CD4-positive, CD25-positive, alpha-beta regulatory T cell (primary cell): ENCODE results near the gene RCL1. TPM values are rescaled to one million over a fixed set of nuclear protein-coding genes. Genes with fewer than 3 reads are reported as not detected.

Experiments
- ATAC-seq, 2 donors: fragments of 150-1000 bp; cut with Tn5 transposase; one replicate each; pipeline ENCODE4 v1.10.0; 2021; ENCODE audit warnings: low read depth in 2 of 2, moderate number of reproducible peaks in 2 of 2, moderate library complexity in 1 of 2
- DNase-seq, 3 donors: peaks; one replicate each; pipeline versions ENCODE4 v3.0.0 to v3.0.0-alpha.2; 2012 to 2022; ENCODE audit warnings: mixed read lengths in 1 of 3
- H3K27ac ChIP-seq: one replicate; pipeline ENCODE4 v1.7.0; 2013; ENCODE audit warnings: mild to moderate bottlenecking, low read length; ENCODE audit not compliant: insufficient read depth, poor library complexity, severe bottlenecking
- H3K27me3 ChIP-seq: one replicate; pipeline ENCODE4 v1.7.0; 2013; ENCODE audit warnings: low read length; ENCODE audit not compliant: control insufficient read depth, insufficient read depth
- H3K36me3 ChIP-seq: one replicate; pipeline ENCODE4 v1.7.0; 2013; ENCODE audit warnings: mild to moderate bottlenecking, low read length, moderate library complexity; ENCODE audit not compliant: control insufficient read depth, insufficient read depth
- H3K4me1 ChIP-seq: 2 replicates; pipeline ENCODE4 v1.7.0; 2013; ENCODE audit warnings: mild to moderate bottlenecking, low read length; ENCODE audit not compliant: insufficient read depth, control insufficient read depth, poor library complexity, severe bottlenecking
- H3K4me3 ChIP-seq: one replicate; pipeline ENCODE4 v1.7.0; 2013; ENCODE audit warnings: low read depth, mild to moderate bottlenecking, low read length, moderate library complexity
- H3K9me3 ChIP-seq, 2 experiments: 1 replicate in 1 of 2; 2 replicates in 1 of 2; pipeline ENCODE4 v1.7.0; 2013; ENCODE audit warnings: low read length in 2 of 2, mild to moderate bottlenecking in 1 of 2, moderate library complexity in 1 of 2; ENCODE audit not compliant: control insufficient read depth in 2 of 2
- H3K27ac Mint-ChIP-seq, 3 donors: one replicate each; pipeline ENCODE4 v1.8.0; 2020 to 2022; ENCODE audit warnings: mild to moderate bottlenecking in 3 of 3, mixed read lengths in 3 of 3, moderate library complexity in 2 of 3
- H3K27me3 Mint-ChIP-seq: one replicate; pipeline ENCODE4 v1.8.0; 2022; ENCODE audit warnings: mild to moderate bottlenecking, mixed read lengths
- H3K36me3 Mint-ChIP-seq: one replicate; pipeline ENCODE4 v1.8.0; 2020; ENCODE audit warnings: mixed read lengths
- H3K4me1 Mint-ChIP-seq, 4 donors: one replicate each; pipeline ENCODE4 v1.8.0; 2020 to 2022; ENCODE audit warnings: mixed read lengths in 4 of 4, mild to moderate bottlenecking in 1 of 4
- H3K4me3 Mint-ChIP-seq, 4 donors: one replicate each; pipeline ENCODE4 v1.8.0; 2020 to 2022; ENCODE audit warnings: mild to moderate bottlenecking in 4 of 4, mixed read lengths in 4 of 4, moderate library complexity in 3 of 4
- H3K9me3 Mint-ChIP-seq, 7 donors: one replicate each; pipeline ENCODE4 v1.8.0; 2020 to 2022; ENCODE audit warnings: mixed read lengths in 7 of 7, mild to moderate bottlenecking in 3 of 7, moderate library complexity in 2 of 7
- polyA plus RNA-seq, 4 donors: library from polyadenylated mRNA; unstranded; fragments of 300-500 nt; fragmentation: Illumina TruSeq; gene quantifications; one replicate each; pipeline ENCODE4 v1.2.3, GENCODE V29; 2021
- total RNA-seq: library from RNA; stranded (reverse); gene quantifications from one replicate; pipeline ENCODE4 v1.2.3, GENCODE V29; 2022

Gene RCL1
- total and polyA plus RNA-seq, 5 donors from 2014 or later: 13.3 to 27.9 (median 15.4) TPM

GRCh38 chr9:4862506-4863250 lies 69.9 kb downstream of the RCL1 start:
- no peak overlapping the region for H3K27ac ChIP-seq
- Mint-ChIP-seq H3K4me1 (peaks cover 3 to 32% (median 18%) of the 10 kb centered on the region in 4 donors), H3K4me3 (no peak overlapping the region), H3K36me3 (peaks cover 34% of the 10 kb centered on the region), H3K27ac (no peak overlapping the region), H3K27me3 (no peaks in the 10 kb centered on the region), H3K9me3 (no peaks in the 10 kb centered on the region)
- DNase-seq (no peak), ATAC-seq (no peak)
- H3K9me3 ChIP-seq: no peaks in the 10 kb centered on the region
- H3K27me3 ChIP-seq: no peaks in the 10 kb centered on the region
- H3K36me3 ChIP-seq: peaks cover 26% of the 10 kb centered on the region
- H3K4me1 ChIP-seq: peaks cover 12% of the 10 kb centered on the region
- no peak overlapping the region for H3K4me3 ChIP-seq

- no peaks in the 10 kb centered on the region for H3K9me3 ChIP-seq
- no peaks in the 10 kb centered on the region for H3K9me3 Mint-ChIP-seq
- H3K36me3 ChIP-seq: peaks cover 22% of the 10 kb centered on the region
- DNase-seq (no peak), ATAC-seq (no peak)
- peaks cover 3 to 32% (median 18%) of the 10 kb centered on the region in 4 donors for H3K4me1 Mint-ChIP-seq
- H3K4me3 Mint-ChIP-seq: no peak overlapping the region
- no peak overlapping the region for H3K27ac Mint-ChIP-seq
- no peak overlapping the region for H3K4me3 ChIP-seq
- no peaks in the 10 kb centered on the region for H3K27me3 ChIP-seq
- H3K36me3 Mint-ChIP-seq: peaks cover 23% of the 10 kb centered on the region
- peaks cover 12% of the 10 kb centered on the region for H3K4me1 ChIP-seq
- no peaks in the 10 kb centered on the region for H3K27me3 Mint-ChIP-seq
- H3K27ac ChIP-seq: no peak overlapping the region
Measured at GRCh38 chr9:4864234-4864661, 71.5 kb downstream of the RCL1 start.

- Mint-ChIP-seq H3K36me3 (peaks cover 23% of the 10 kb centered on the region), H3K4me1 (peaks cover 3 to 32% (median 18%) of the 10 kb centered on the region in 4 donors), H3K9me3 (no peaks in the 10 kb centered on the region), H3K4me3 (no peak overlapping the region), H3K27me3 (no peaks in the 10 kb centered on the region), H3K27ac (peak overlapping the region in 1 of 3 donors; percentile 78)
- Histone ChIP-seq H3K4me3 (no peak overlapping the region), H3K4me1 (peaks cover 12% of the 10 kb centered on the region), H3K27ac (no peak overlapping the region), H3K27me3 (no peaks in the 10 kb centered on the region), H3K9me3 (no peaks in the 10 kb centered on the region), H3K36me3 (peaks cover 19% of the 10 kb centered on the region)
- ATAC-seq (no peak), DNase-seq (no peak)
Measured at GRCh38 chr9:4864698-4865097, 72.0 kb downstream of the RCL1 start.

GRCh38 chr9:4865681-4866080 lies 72.9 kb downstream of the RCL1 start:
- ATAC-seq (peak; percentile 44), DNase-seq (peak in 1 of 3 donors; percentile 74)
- Mint-ChIP-seq H3K9me3 (no peaks in the 10 kb centered on the region), H3K4me3 (peak overlapping the region in 1 of 4 donors; percentile 17), H3K36me3 (peaks cover 23% of the 10 kb centered on the region), H3K27me3 (no peaks in the 10 kb centered on the region), H3K4me1 (peaks cover 3 to 32% (median 18%) of the 10 kb centered on the region in 4 donors), H3K27ac (peak overlapping the region; percentile 22 to 78 (median 69))
- Histone ChIP-seq H3K36me3 (peaks cover 9% of the 10 kb centered on the region), H3K9me3 (no peaks in the 10 kb centered on the region), H3K4me3 (peak overlapping the region; percentile 19), H3K27ac (peak overlapping the region; percentile 20), H3K27me3 (no peaks in the 10 kb centered on the region), H3K4me1 (peaks cover 12% of the 10 kb centered on the region)

GRCh38 chr9:4866239-4866969 lies 73.7 kb downstream of the RCL1 start:
- no peaks in the 10 kb centered on the region for H3K9me3 ChIP-seq
- no peaks in the 10 kb centered on the region for H3K9me3 Mint-ChIP-seq
- H3K4me3 Mint-ChIP-seq: peak overlapping the region in 1 of 4 donors; percentile 44
- H3K27ac Mint-ChIP-seq: peak overlapping the region; percentile 2 to 78 (median 78)
- peak overlapping the region; percentile 19 for H3K4me3 ChIP-seq
- peaks cover 17% of the 10 kb centered on the region for H3K36me3 Mint-ChIP-seq
- H3K27me3 Mint-ChIP-seq: no peaks in the 10 kb centered on the region
- H3K4me1 Mint-ChIP-seq: peaks cover 3 to 32% (median 18%) of the 10 kb centered on the region in 4 donors
- peaks cover 12% of the 10 kb centered on the region for H3K4me1 ChIP-seq
- peak overlapping the region; percentile 34 for H3K27ac ChIP-seq
- peaks cover 2% of the 10 kb centered on the region for H3K36me3 ChIP-seq
- no peaks in the 10 kb centered on the region for H3K27me3 ChIP-seq
- ATAC-seq (peak; percentile 44 to 52), DNase-seq (peak in 1 of 3 donors; percentile 67)

GRCh38 chr9:4873066-4873465 lies 80.3 kb downstream of the RCL1 start:
- no peak for DNase-seq
- Histone ChIP-seq H3K9me3 (no peaks in the 10 kb centered on the region), H3K4me1 (no peaks in the 10 kb centered on the region), H3K36me3 (no peaks in the 10 kb centered on the region), H3K27ac (no peak overlapping the region), H3K27me3 (no peaks in the 10 kb centered on the region), H3K4me3 (no peak overlapping the region)
- Mint-ChIP-seq H3K27ac (no peak overlapping the region), H3K9me3 (no peaks in the 10 kb centered on the region), H3K36me3 (peaks cover 16% of the 10 kb centered on the region), H3K27me3 (no peaks in the 10 kb centered on the region), H3K4me1 (peaks cover 0 to 5% (median 0%) of the 10 kb centered on the region in 4 donors), H3K4me3 (no peak overlapping the region)
- no peak for ATAC-seq

GRCh38 chr9:4875559-4875958 lies 82.8 kb downstream of the RCL1 start:
- Mint-ChIP-seq H3K4me1 (peaks cover 0 to 5% (median 0%) of the 10 kb centered on the region in 4 donors), H3K4me3 (no peak overlapping the region), H3K27ac (no peak overlapping the region), H3K27me3 (no peaks in the 10 kb centered on the region), H3K9me3 (no peaks in the 10 kb centered on the region), H3K36me3 (peaks cover 20% of the 10 kb centered on the region)
- Histone ChIP-seq H3K9me3 (no peaks in the 10 kb centered on the region), H3K4me1 (no peaks in the 10 kb centered on the region), H3K27ac (no peak overlapping the region), H3K36me3 (no peaks in the 10 kb centered on the region), H3K27me3 (no peaks in the 10 kb centered on the region), H3K4me3 (no peak overlapping the region)
- no peak for DNase-seq
- no peak for ATAC-seq
